HPDE6-E6E7 (cell line): ENCODE measurements around the gene C1R.

Source experiments
- DNase-seq: peaks from one replicate; pipeline ENCODE4 v3.0.0; 2011; ENCODE audit warnings: missing footprints; ENCODE audit errors: extremely low spot score

C1R gene

DNA sequence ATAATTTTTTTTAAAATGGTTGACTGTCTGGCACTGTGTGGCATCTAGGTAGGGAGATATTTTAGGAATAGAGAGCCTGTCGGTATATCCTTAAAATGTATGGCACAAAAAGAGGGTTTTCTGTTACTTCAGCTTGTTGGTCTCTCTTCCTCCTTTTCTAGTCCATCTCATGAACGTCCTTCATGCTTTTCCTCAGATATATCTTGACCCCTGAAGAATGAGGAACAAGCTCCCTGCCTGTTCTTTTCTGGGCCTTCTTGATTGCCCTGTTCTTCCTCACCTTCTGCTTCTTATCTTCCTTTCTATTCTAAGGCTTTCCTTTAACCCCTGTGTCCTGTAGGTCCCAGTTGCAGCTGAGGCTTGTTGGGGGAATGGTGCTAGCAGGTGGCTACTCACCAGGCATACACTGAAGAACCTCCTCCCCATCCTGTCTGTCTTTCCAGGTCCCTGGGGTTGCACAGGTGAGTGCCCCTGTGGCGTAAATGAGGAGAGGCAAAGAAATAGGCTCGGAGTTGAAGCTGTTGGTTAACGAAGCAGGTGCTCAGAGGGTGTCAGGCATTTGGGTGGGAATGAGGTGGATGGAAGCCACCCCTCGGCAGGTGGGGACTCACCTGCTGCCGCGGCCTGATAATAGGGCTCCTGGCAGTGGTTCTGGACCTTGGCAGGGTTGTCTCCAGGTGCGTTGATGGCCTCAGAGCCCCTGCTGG, 7.2 kb upstream of the C1R start:
- DNase-seq: no peak

DNA sequence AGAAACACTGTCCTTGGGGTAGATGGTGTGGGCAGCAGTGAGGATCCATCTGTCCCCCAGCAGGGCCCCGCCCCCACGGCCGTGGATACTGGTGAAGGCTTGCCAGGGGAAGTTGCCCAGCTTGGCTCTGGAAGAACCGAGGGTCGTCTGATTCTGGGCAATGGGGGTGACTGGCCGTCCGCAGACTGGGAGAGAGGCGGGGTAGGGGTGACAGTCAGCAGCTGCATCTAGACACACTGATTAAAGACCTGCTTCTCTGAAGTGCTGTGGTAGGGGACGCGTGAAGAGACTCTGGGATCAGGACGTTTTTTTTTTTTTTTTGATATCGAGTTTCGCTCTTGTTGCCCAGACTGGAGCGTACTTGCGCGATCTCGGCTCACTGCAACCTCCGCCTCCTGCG, 4.7 kb upstream of the C1R start:
- no peak for DNase-seq

DNA sequence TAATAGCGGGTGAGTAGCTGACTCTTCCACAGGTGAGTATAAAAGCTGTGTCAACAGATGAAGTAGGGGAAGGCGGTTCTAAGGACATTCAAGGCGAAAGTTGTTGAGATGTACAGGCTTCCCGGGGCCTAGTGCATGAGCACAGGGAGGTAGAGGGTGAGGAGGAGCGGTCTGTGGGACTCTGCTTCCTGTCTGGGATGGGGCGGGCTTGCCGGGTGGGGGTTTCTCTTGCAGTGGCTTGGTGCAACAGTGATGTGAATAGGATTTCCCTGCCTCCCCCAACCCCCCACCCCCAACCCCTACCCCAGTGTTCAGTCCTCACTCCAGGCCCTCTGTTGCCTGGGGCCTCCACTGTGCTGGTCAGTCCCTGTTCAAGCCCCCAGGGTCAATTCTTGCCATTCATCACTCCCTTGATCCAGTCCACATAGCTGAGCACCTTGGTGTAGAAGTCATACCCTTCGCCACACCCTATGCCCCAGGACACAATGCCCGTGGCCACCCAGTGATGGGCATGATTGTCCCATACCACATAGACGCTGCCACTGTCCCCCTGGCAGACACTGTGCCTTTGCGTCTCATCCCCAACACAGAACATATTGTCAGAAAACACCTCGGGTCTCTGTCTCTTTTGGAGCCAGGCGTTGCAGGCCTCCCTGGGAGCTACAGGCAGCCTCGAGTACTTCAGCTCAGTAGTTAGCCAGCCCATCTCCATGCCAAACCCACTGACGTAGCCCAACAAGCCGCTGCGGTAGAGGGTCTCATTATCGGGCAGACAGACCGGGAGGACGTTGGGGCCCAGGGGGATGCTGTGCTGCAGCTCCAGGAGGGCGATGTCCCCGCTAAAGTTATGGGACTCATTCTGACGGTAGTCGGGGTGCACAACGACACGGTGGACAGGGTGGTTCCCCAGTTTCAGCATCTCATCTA, 4.0 kb upstream of the C1R start:
- no peak for DNase-seq

GRCh38 chr12:7093892-7094291, 1.6 kb upstream of the C1R start:
- no peak for DNase-seq

DNA sequence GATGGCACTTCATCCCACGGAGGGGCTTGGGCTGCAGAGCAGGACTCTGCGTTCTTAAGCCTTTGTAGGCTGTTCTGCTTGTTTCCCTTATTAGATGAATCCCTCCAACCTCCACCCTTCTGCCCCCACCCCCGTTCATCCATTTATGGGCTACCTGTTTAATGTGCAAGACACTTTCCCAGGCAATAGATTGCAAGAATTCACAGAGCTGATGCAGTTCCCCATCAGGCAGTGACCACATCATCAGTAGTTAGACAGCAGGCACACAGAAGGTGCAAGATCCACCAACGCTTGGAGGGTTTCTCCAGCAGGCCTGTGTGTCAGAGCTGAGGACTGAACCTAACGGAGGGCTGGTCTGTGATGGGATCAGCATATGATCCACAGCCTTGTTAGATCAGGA, 1.2 kb upstream of the C1R start:
- DNase-seq: no peak

DNA sequence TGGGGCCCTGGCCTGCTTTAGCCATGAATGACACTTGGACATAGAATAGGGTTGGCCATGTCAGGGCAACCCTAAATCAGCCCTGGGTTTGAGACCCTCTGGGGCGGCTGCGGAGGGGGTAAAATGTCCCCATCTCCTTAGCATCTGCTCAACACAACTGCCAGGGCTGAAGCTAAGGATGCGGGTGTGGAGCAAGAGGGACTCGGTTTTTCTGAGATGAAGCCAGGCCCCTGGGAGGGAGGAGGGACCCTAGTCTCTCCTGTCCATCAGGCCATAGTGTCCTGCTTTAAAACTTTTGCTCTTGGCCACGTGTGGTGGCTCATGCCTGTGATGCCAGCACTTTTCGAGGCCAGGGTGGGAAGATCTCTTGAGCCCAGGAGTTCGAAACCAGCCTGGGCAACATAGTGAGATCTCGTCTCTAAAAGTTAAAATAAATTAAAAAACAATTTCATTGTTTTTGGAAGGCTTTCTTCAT, 778 bp upstream of the C1R start:
- no peak for DNase-seq

DNA sequence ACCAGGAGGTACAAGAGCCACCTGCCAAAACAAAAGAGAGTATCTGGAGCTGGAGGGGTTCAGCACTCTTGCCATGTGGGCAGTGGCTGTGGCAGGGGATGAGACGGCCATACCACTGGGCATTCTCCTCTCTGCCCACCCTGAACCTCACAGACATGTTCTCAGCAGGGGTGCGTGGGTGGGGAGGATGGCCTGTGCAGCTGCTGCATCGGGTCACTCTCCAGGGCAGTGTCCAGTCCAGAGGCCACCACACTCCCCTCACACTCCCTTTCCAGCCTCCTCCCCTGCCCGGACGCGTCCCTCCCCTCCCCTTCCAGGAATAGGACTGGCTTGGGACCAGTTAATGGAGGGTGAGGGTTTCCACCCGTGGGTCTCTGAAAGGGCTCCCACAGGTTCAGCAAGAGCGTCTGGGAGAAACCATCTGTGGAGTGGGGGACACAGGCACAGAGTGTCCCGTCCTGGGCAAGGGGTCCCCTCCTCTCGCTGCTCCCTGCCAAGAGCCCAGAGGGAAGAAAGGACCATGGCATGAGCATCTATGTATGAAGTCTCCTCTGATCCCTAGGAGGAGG, 501 bp downstream of the C1R start:
- no peak for DNase-seq

DNA sequence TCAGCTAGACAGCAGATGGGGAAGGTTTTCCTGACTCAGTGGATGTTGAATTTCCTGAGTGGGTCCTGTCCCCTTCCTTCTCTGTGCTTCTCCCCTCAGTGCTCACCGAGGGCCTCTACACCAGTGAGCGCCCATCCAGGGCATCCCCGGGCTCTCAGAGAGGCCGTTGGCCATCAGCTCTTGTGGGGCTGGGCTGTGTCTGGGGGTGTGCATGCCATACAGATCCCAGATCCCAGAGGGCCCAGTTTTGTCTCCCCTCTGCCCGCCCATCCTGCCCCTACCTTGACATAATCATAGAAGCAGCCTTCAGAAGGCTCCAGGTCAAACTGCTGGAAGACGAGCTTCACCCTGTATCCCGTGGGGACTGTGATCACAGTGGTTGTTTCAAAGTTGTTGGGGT, 1.1 kb downstream of the C1R start:
- DNase-seq: no peak

- no peak for DNase-seq
Measured at GRCh38 chr12:7090222-7090998, 1.8 kb downstream of the C1R start.

- DNase-seq: no peak
Measured at GRCh38 chr12:7089196-7089871, 2.9 kb downstream of the C1R start.

DNA sequence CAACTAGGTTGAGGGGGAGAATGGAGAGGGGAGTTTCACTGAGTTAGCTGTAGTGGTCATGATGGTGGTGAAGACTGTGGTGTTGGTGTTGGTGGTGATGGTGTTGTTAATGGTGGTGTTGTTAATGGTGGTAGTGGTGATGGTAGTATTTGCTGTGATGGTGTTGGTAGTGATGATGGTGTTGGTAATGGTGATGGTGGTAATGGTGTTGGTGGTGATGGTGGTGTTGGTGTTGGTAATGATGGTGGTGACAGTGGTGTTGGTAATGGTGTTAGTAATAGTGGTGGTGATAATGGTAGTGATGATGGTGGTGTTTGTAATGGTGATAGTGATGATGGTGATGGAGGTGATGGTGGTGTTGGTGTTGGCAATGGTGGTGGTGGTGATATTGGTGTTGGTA, 9.1 kb downstream of the C1R start:
- DNase-seq: no peak

GRCh38 chr12:7081037-7081436, 11.2 kb downstream of the C1R start:
- no peak for DNase-seq

DNA sequence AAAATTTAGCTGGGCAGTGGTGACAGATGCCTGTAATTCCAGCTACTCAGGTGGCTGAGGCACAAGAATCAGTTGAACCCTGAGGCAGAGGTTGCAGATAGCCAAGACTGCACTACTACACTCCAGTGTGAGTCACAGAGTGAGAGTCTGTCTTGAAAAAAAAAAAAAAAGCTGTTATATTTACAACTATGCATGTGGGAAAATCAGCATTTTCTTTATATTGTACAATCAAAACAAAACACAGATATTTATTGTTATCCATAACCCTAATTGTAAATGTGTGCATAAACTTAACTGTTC, 12.5 kb downstream of the C1R start:
- DNase-seq: peak; percentile 25

GRCh38 chr12:7078163-7078562, 14.1 kb downstream of the C1R start:
- DNase-seq: no peak

GRCh38 chr12:7076493-7076892, 15.8 kb downstream of the C1R start:
- DNase-seq: no peak

DNA sequence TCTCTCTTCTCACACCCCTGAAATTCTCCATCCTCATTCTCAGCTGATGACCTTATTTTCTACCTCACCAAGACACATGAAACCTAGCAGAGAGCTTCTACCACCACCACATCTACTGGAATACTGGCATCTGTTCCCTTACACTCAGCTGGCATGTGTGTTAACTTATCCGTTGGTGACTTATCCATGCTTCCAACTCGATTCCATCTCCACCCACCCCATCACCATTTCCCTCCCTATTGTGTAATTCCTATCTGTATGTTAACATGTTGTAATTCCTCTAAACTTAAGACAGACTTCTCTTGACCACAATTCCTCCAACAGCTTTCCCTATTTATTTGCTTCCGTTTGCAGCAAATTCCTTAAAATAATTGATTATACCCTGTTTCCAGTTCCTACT, 16.3 kb downstream of the C1R start:
- no peak for DNase-seq

- no peak for DNase-seq
Measured at GRCh38 chr12:7075518-7075917, 16.7 kb downstream of the C1R start.

DNA sequence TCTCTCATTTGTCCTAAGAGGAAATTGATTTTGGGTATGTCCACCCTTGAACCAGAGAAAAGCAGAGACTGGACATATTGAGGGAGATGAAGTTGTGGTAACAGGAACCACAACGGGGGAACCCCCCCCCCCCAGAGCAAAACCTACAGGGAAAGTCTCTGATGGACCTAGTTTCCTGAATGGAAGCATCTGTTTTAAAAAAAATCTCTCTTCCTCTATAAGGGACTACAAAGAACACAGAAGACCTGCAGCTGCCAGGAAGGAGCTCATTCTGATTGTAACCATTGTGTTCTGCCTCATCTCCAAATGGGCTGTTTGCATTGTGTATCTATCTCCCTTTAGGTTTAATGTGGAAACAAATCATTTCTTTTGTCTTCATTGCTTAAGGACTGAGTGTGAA, 18.3 kb downstream of the C1R start:
- DNase-seq: no peak

- DNase-seq: no peak
Measured at GRCh38 chr12:7072554-7072953, 19.7 kb downstream of the C1R start.

DNA sequence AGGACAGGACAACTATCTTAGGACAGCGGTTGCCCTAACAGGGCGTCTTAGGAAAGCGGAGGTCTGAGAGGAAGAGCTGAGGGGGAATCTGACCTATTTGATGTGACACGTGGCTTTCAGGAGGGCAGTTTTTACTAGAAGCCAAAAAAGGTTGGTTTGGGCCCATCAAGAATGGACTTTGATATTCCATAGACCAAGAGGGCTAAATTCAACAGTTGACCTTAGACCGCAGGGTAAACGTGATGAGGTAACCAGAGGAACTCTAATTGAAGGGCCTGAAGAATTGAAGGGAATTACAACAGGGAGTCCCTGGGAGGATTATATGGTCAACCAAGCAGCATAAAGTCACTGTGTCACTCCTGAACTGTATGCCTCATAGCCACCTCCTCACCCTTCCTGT, 20.2 kb downstream of the C1R start:
- DNase-seq: no peak

- no peak for DNase-seq
Measured at GRCh38 chr12:7069386-7069785, 22.9 kb downstream of the C1R start.

DNA sequence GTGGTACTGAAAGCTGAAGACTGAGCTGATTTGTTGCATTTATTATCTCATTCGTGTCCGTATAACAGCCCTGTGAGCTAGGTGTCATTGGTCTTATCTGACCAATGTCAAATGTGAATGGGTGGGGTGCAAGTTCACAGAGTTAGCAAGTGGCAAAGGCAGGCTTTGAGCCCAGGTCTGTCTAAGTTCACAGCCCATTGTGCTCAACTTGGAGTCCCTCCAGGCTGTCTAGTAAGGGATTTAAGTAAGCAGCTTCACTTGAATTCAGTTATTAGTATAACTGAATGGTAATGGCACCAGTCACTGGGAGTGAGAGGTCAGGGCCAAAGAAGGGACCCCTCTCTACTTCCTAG, 23.3 kb downstream of the C1R start:
- no peak for DNase-seq
